Fibroblast of villous mesenchyme (primary cell): ENCODE data around the gene AVL9. TPM values are rescaled to one million over a fixed set of nuclear protein-coding genes. Genes with fewer than 3 reads are reported as not detected.

Source experiments
- DNase-seq: peaks from one replicate; pipeline ENCODE4 v3.0.0-alpha.2; 2010; ENCODE audit warnings: low read depth
- H3K4me3 ChIP-seq: 2 replicates; pipeline ENCODE4 v1.5.1; 2011; ENCODE audit warnings: low read depth, mild to moderate bottlenecking, low read length
- total RNA-seq: library from RNA; depleted of rRNA; stranded (reverse); fragments of >200 nt; gene quantifications from 2 replicates; pipeline ENCODE4 v1.2.3, GENCODE V29; 2012
- TF ChIP-seq, protein P1 (sequence below): IDR thresholded peaks from 2 replicates; pipeline ENCODE4 v1.5.1; 2012; ENCODE audit warnings: low read depth, mild to moderate bottlenecking, low read length; ENCODE audit not compliant: insufficient read depth

Gene AVL9
- total RNA-seq, 1 donor: 41.9 TPM

GRCh38 chr7:32516551-32517100 lies 21.3 kb downstream of the AVL9 start:
- TF ChIP-seq, protein P1, sequence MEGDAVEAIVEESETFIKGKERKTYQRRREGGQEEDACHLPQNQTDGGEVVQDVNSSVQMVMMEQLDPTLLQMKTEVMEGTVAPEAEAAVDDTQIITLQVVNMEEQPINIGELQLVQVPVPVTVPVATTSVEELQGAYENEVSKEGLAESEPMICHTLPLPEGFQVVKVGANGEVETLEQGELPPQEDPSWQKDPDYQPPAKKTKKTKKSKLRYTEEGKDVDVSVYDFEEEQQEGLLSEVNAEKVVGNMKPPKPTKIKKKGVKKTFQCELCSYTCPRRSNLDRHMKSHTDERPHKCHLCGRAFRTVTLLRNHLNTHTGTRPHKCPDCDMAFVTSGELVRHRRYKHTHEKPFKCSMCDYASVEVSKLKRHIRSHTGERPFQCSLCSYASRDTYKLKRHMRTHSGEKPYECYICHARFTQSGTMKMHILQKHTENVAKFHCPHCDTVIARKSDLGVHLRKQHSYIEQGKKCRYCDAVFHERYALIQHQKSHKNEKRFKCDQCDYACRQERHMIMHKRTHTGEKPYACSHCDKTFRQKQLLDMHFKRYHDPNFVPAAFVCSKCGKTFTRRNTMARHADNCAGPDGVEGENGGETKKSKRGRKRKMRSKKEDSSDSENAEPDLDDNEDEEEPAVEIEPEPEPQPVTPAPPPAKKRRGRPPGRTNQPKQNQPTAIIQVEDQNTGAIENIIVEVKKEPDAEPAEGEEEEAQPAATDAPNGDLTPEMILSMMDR: no peak
- no peak for DNase-seq
- H3K4me3 ChIP-seq: no peak overlapping the region

DNA sequence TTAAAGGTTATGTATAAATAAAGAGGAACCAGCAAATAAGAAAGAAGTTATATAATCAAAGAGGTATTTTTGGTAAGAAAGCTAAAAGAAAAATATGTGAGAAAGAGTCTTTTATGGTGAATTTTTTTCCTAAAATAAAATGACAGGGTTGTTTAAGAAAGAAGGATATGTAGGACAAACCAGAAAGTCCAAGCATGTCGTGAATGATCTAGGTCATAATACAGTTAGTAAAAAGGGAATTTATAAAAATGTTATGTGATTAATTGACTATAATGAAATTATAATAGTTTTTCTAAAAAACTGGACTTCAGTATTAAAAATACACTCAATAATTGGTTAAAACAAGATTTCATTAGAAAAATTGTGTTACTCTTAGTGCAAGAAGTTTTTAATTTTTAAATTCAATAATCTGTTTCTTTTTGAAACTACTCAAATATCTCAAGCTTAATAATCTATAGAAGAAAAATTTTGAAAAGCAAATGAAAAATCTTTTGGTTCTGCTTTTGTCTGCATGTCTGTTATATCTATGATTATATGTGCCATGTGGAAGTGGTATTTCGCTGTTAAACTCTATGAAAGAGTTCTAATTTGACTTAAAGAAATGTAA lies 23.3 kb downstream of the AVL9 start:
- TF ChIP-seq, protein P1: no peak
- H3K4me3 ChIP-seq: no peak overlapping the region
- peak; percentile 61 for DNase-seq

DNA sequence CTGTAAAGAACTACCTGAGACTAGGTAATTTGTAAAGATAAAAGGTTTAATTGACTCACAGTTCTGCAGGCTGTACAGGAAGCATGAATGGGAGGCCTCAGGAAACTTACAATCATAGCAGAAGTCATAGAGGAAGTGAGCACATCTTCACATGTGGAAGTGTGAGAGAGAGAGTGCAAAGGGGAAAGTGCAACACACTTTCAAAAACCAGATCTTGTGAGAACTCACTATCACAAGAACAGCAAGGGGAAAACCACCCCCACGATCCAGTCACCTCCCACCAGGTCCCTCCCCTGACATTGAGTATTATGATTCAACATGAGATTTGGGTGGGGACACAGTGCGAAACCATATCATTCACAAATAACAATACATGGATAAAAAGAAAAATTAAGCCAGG lies 24.5 kb downstream of the AVL9 start:
- TF ChIP-seq, protein P1: no peak
- H3K4me3 ChIP-seq: no peak overlapping the region
- no peak for DNase-seq

DNA sequence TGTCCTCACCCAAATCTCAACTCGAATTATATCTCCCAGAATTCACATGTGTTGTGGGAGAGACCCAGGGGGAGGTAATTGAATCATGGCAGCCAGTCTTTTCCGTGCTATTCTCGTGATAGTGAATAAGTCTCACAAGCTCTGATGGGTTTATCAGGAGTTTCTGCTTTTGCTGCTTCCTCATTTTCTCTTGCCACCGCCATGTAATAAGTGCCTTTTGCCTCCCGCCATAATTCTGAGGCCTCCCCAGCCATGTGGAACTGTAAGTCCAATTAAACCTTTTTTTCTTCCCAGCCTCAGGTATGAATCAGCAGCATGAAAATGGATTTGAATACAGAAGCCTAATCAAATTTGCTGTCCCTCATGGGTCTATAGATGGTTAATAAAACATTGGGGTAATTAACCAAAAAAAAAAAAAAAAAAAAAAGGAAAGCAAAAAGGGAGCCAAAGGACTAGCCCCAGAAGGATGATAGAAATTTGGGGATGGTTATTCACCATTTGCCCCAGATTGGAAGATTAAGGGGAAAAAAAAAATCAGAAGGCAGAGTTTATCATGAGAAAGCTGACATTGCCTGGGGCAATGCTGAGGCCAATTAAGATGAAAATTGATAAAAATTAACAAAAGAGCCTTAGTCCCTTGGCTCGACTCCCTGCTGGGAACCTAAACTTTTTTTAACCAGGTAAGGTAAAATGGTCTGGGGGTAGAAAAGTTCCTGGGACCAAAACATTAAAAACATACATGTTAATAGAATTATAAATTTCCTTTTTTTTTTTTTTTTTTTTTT lies 27.6 kb downstream of the AVL9 start:
- no peak overlapping the region for H3K4me3 ChIP-seq
- TF ChIP-seq, protein P1: no peak

DNA sequence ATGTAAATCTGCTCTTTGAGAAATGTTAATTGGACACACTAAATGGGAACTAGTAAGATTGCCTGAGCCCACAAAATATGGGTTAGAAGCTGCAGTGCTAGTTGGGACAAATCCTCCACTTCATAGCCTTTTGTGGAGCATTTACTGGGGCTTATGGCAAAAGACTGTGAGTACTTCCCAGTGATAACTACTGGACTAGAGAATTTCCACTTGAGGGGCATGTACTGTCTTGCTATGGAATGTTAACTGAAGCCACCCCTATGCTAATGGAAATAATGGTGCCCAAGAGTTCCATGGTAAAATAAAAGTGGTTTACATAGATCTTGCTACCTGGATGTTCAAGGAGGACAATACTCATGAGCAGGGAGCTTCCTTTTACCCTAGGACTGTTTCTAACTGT lies 29.3 kb downstream of the AVL9 start:
- no peak for DNase-seq
- no peak overlapping the region for H3K4me3 ChIP-seq
- TF ChIP-seq, protein P1: no peak

More for the DNA sequence above, 27.6 kb downstream of the AVL9 start:
- no peak for DNase-seq

DNA sequence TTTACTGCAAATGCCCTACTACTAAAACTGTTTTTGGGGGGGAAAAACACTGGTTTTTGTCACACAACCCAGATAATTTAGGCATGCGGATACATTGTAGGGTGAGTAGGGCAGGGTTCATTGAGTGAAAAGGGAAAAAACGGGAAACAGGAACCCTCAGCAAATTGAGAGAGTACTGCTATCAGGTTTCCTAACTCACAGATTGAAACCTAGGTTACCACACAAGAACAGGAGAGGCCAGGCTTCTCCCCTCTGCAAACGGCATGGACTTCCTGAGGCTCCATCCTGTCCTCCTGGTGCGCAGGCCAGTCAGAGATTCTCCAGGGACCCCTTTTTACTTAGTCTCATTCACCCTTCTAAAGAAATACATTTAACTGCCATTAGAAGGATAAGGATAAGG lies 30.6 kb downstream of the AVL9 start:
- TF ChIP-seq, protein P1: no peak
- DNase-seq: no peak
- H3K4me3 ChIP-seq: no peak overlapping the region
